GM12892 (cell line): Measurements from ENCODE around the gene NXF1.
"Not testable (repeated sequence)": the region's sequence is repeated elsewhere in the genome, so short reads cannot be mapped to it uniquely, and the experiment has no call there.

ENCODE experiments used
- POLR2A ChIP-seq: IDR thresholded peaks from 2 replicates; pipeline ENCODE4 v1.6.1; 2011; ENCODE audit warnings: low read depth, low read length, control low read depth
- POLR2AphosphoS5 ChIP-seq: IDR thresholded peaks from 2 replicates; pipeline ENCODE4 v1.6.1; 2011; ENCODE audit warnings: low read depth, low read length, control low read depth

DNA sequence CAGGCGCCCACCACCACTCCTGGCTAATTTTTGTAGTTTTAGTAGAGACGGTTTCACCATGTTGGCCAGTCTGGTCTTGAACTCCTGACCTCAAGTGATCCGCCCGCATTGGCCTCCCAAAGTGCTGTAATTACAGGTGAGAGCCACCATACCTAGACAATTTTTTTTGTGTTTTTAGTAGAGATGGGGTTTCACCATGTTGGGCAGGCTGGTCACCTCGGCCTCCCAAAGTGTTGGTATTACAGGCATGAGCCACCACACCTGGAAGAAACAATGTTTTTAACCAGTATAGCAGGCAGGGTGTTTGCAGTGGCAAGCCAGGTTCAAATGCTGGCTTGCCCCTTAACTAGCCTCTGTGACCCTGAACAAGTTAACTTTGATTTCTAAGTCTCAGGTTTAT is 55.3 kb downstream of the NXF1 start:
- TF ChIP-seq POLR2AphosphoS5, POLR2A: not testable (repeated sequence)
